Spinal cord (tissue), 4 donors: ENCODE results near the gene PASK. TPM values are rescaled to one million over a fixed set of nuclear protein-coding genes. Genes with fewer than 3 reads are reported as not detected.

Source experiments
- polyA plus RNA-seq, 2 donors: library from polyadenylated mRNA; unstranded; fragments of 120-200 nt; gene quantifications; one replicate each; pipeline ENCODE4 v1.2.1, GENCODE V29; 2013; ENCODE audit not compliant: insufficient read length in 2 of 2
- small RNA-seq: library from RNA; depleted of rRNA; stranded (forward); fragments of <200 nt; gene quantifications from one replicate; pipeline ENCODE3, GENCODE V24; 2014; ENCODE audit warnings: low replicate concordance
- total RNA-seq, 2 donors: library from RNA; depleted of rRNA in 1 of 2; stranded (reverse); fragments of 120-200 nt in 1 of 2; fragments of >200 nt in 1 of 2; gene quantifications; one replicate each; pipeline versions ENCODE4 v1.2.3 to v1.2.4, GENCODE V29; 2013 to 2014

Gene PASK
- total and polyA plus RNA-seq, 4 donors = 8.6 to 25.3 (median 14.6) TPM

Small RNA genes lying within 50 kb of the gene (small RNA-seq; reads per million reads assigned to genes)
- not detected for gene AC005237.2

Other genes starting within 250 kb of the PASK start
- 1 to 10 TPM in 1 of 2 donors, under 1 TPM in 1; 0.30 to 4.4 TPM for gene CROCC2, start 243.1 kb downstream of the PASK start, total RNA-seq
- gene CROCC2, start 243.1 kb downstream of the PASK start, polyA plus RNA-seq = 1 to 10 TPM; 3.0 to 3.1 TPM
- gene SNED1, start 150.9 kb downstream of the PASK start, total RNA-seq = 10 to 100 TPM; 23.5 to 93.7 TPM
- gene SNED1, start 150.9 kb downstream of the PASK start, polyA plus RNA-seq = 10 to 100 TPM in 1 of 2 donors, 1 to 10 TPM in 1; 6.0 to 30.0 TPM
- 10 to 100 TPM; 41.8 to 45.0 TPM for gene MTERF4, start 47.2 kb downstream of the PASK start, total RNA-seq
- 10 to 100 TPM; 58.0 to 68.2 TPM for gene MTERF4, start 47.2 kb downstream of the PASK start, polyA plus RNA-seq
- gene PPP1R7, start 995 bp upstream of the PASK start, total RNA-seq = 10 to 100 TPM; 40.6 to 73.8 TPM
- gene PPP1R7, start 995 bp upstream of the PASK start, polyA plus RNA-seq = 100 to 1,000 TPM in 1 of 2 donors, 10 to 100 TPM in 1; 93.0 to 101 TPM
- 1 to 10 TPM in 1 of 2 donors, under 1 TPM in 1; 0.89 to 1.5 TPM for gene ANO7, start 39.2 kb upstream of the PASK start, total RNA-seq
- gene ANO7, start 39.2 kb upstream of the PASK start, polyA plus RNA-seq = 1 to 10 TPM; 1.9 to 3.1 TPM
- 100 to 1,000 TPM; 304 to 355 TPM for gene HDLBP, start 166.2 kb upstream of the PASK start, total RNA-seq
- 100 to 1,000 TPM; 230 to 270 TPM for gene HDLBP, start 166.2 kb upstream of the PASK start, polyA plus RNA-seq
- gene SEPTIN2, start 166.5 kb upstream of the PASK start, total RNA-seq = 100 to 1,000 TPM; 461 to 582 TPM
- gene SEPTIN2, start 166.5 kb upstream of the PASK start, polyA plus RNA-seq = 100 to 1,000 TPM; 460 to 553 TPM
- gene FARP2, start 206.8 kb upstream of the PASK start, total RNA-seq = 10 to 100 TPM; 59.6 to 67.3 TPM
- gene FARP2, start 206.8 kb upstream of the PASK start, polyA plus RNA-seq = 10 to 100 TPM; 37.5 to 44.6 TPM